Measurements from ENCODE around the gene PLXDC2. TPM values are rescaled to one million over a fixed set of nuclear protein-coding genes. Genes with fewer than 3 reads are reported as not detected.

The PLXDC2 gene
- total RNA-seq, 1 experiment from 2014 or later: 0.20 TPM

- Histone ChIP-seq H3K9me2 (ENCODE audit: insufficient read depth) (no peaks in the 10 kb centered on the region), H3K27ac (ENCODE audit: low read depth, low read length) (no peak overlapping the region), H3K9me3 (ENCODE audit: control insufficient read depth in 1 of 2, insufficient read depth in 1 of 2, low read depth in 1 of 2, low read length in 2 of 2) (peaks cover 0 to 19% of the 10 kb centered on the region in 2 experiments; a peak in 2 of 4 replicates), H3K4me2 (ENCODE audit: low read length) (no peak overlapping the region), H3K79me2 (ENCODE audit: insufficient read depth, low read length) (no peaks in the 10 kb centered on the region), H3K27me3 (ENCODE audit: insufficient read depth, low read length) (no peaks in the 10 kb centered on the region), H2AFZ (ENCODE audit: low read depth, low read length, poor library complexity, severe bottlenecking) (no peak overlapping the region), H3K4me1 (ENCODE audit: control insufficient read depth in 1 of 2, insufficient read depth in 2 of 2, low read length in 2 of 2) (no peaks in the 10 kb centered on the region), H3K9ac (ENCODE audit: low read length) (no peak overlapping the region), H4K20me1 (ENCODE audit: insufficient read depth) (no peaks in the 10 kb centered on the region), H3K4me3 (replicated peaks in 1 of 2; ENCODE audit: low read depth in 1 of 2, low read length in 2 of 2) (no peak overlapping the region), H3K36me3 (ENCODE audit: control insufficient read depth in 1 of 2, insufficient read depth in 2 of 2, low read length in 2 of 2) (no peaks in the 10 kb centered on the region)
- CTCF ChIA-PET: no interaction called here
- no peak for DNase-seq (ENCODE audit: low read depth, low spot score)
- no peak for ATAC-seq
- TF ChIP-seq POLR2A (IDR thresholded peaks at IDR 0.05; ENCODE audit: borderline replicate concordance, extremely low read depth, insufficient read depth, insufficient read length) (no peak), EZH2 (IDR thresholded peaks at IDR 0.05) (no peak), EZH2phosphoT487 (IDR thresholded peaks at IDR 0.05; ENCODE audit: borderline replicate concordance) (no peak), ZFX (IDR thresholded peaks at IDR 0.05) (no peak), SRF (IDR thresholded peaks at IDR 0.05; ENCODE audit: low read depth) (no peak)
- POLR2A ChIA-PET: no interaction called here
- RAD21 ChIA-PET (ENCODE audit: low non-redundant PET in 1 of 2, low total read pairs in 2 of 2, uncharacterized antibody in 2 of 2, unreplicated experiment in 2 of 2): no interaction called here
- BruUV-seq (replicated peaks): no TSS peak
- intact Hi-C loops (cut with micrococcal nuclease): no loop called here
Observed at GRCh38 chr10:19956516-19957032, 140.3 kb downstream of the PLXDC2 start.

- ATAC-seq (no peak), DNase-seq (ENCODE audit: low read depth, low spot score) (no peak)
- no TSS peak for BruUV-seq (replicated peaks)
- no peak overlapping the region for H2AFZ ChIP-seq (ENCODE audit: low read depth, low read length, poor library complexity, severe bottlenecking)
- no peak overlapping the region for H3K9ac ChIP-seq (ENCODE audit: low read length)
- H3K4me2 ChIP-seq (ENCODE audit: low read length): no peak overlapping the region
- ChIA-PET RAD21 (ENCODE audit: low non-redundant PET in 1 of 2, low total read pairs in 2 of 2, uncharacterized antibody in 2 of 2, unreplicated experiment in 2 of 2) (no interaction called here), POLR2A (no interaction called here), CTCF (no interaction called here)
- TF ChIP-seq CBX3 (IDR thresholded peaks at IDR 0.05; ENCODE audit: low read depth): no peak
- peaks cover 0 to 17% of the 10 kb centered on the region in 2 experiments; a peak in 2 of 4 replicates for H3K9me3 ChIP-seq (ENCODE audit: control insufficient read depth in 1 of 2, insufficient read depth in 1 of 2, low read depth in 1 of 2, low read length in 2 of 2)
- no peaks in the 10 kb centered on the region for H3K4me1 ChIP-seq (ENCODE audit: control insufficient read depth in 1 of 2, insufficient read depth in 2 of 2, low read length in 2 of 2)
- no peaks in the 10 kb centered on the region for H3K27me3 ChIP-seq (ENCODE audit: insufficient read depth, low read length)
- no peak overlapping the region for H3K4me3 ChIP-seq (replicated peaks in 1 of 2; ENCODE audit: low read depth in 1 of 2, low read length in 2 of 2)
- no peaks in the 10 kb centered on the region for H3K79me2 ChIP-seq (ENCODE audit: insufficient read depth, low read length)
- no peak overlapping the region for H3K27ac ChIP-seq (ENCODE audit: low read depth, low read length)
- no peaks in the 10 kb centered on the region for H3K9me2 ChIP-seq (ENCODE audit: insufficient read depth)
- no peaks in the 10 kb centered on the region for H4K20me1 ChIP-seq (ENCODE audit: insufficient read depth)
- intact Hi-C loops (cut with micrococcal nuclease): no loop called here
- H3K36me3 ChIP-seq (ENCODE audit: control insufficient read depth in 1 of 2, insufficient read depth in 2 of 2, low read length in 2 of 2): no peaks in the 10 kb centered on the region
Observed at GRCh38 chr10:19958787-19959186, 142.6 kb downstream of the PLXDC2 start.

Measured in HCT116 (cell line).